A549 (cell line): ENCODE measurements around the gene WNT2B. TPM values are rescaled to one million over a fixed set of nuclear protein-coding genes. Genes with fewer than 3 reads are reported as not detected.

Experiments used
- ATAC-seq, 2 experiments: fragments of 200-7000 bp in 1 of 2; fragments of >200 bp in 1 of 2; cut with Nextera tagmentation in 1 of 2; cut with Tn5 transposase in 1 of 2; 3 replicates each; pipeline versions ENCODE4 v1.8.0 to v1.9.1; 2018 to 2020; ENCODE audit warnings: mild to moderate bottlenecking in 1 of 2, moderate library complexity in 1 of 2
- CTCF ChIA-PET: fragments of 300-600 bp; sonication (Branson Sonifier 250); formaldehyde crosslinking; extraction: SDS; loops from one replicate; lab custom pipeline; 2021; ENCODE audit warnings: antibody characterized with exemption, inconsistent platforms; lab: Yijun Ruan, JAX
- POLR2A ChIA-PET: fragments of 350-600 bp; formaldehyde crosslinking; extraction: SDS; loops from one replicate; lab custom pipeline; 2021; ENCODE audit warnings: antibody characterized with exemption, inconsistent platforms; lab: Yijun Ruan, JAX
- DNase-seq, 2 experiments: peaks; one replicate each; pipeline versions ENCODE4 v3.0.0 to v3.0.0-alpha.2; 2011 to 2016; ENCODE audit warnings: low read depth in 1 of 2, low spot score in 1 of 2
- FAIRE-seq: peaks from 2 replicates; lab custom pipeline; 2011; peaks lifted over from hg19 to GRCh38; lab: Jason Lieb, UNC
- H3K27ac ChIP-seq, 2 experiments: fragments of >200 bp; sonication (Bioruptor Twin); formaldehyde crosslinking; 3 replicates each; pipeline ENCODE4 v1.5.1; 2016 to 2017
- H3K4me1 ChIP-seq: fragments of >200 bp; sonication (Bioruptor Twin); formaldehyde crosslinking; 3 replicates; pipeline ENCODE4 v1.6.1; 2016
- H3K4me2 ChIP-seq: fragments of >200 bp; sonication (Bioruptor Twin); formaldehyde crosslinking; 3 replicates; pipeline ENCODE4 v1.6.1; 2016
- H3K4me3 ChIP-seq: fragments of >200 bp; sonication (Bioruptor Twin); formaldehyde crosslinking; 3 replicates; pipeline ENCODE4 v1.5.1; 2016
- H3K9me3 ChIP-seq: fragments of >200 bp; sonication (Bioruptor Twin); formaldehyde crosslinking; 3 replicates; pipeline ENCODE4 v1.6.1; 2016
- CHD4 ChIP-seq: fragments of 200-600 bp; sonication (generic); IDR thresholded peaks from 2 replicates; pipeline ENCODE4 v1.6.1; 2016; ENCODE audit warnings: antibody characterized with exemption, mild to moderate bottlenecking, borderline replicate concordance
- EHMT2 ChIP-seq: fragments of 200-600 bp; sonication (generic); IDR thresholded peaks from 2 replicates; pipeline ENCODE4 v1.6.1; 2016; ENCODE audit warnings: antibody characterized with exemption, low read depth, mild to moderate bottlenecking, moderate library complexity
- FOSL2 ChIP-seq, 2 experiments: fragments of 450-650 bp in 1 of 2; fragments of >200 bp in 1 of 2; sonication (Bioruptor Twin) in 1 of 2; formaldehyde crosslinking; IDR thresholded peaks; 2 replicates each; pipeline versions ENCODE4 v1.5.0 to v1.6.1; 2016 to 2020; ENCODE audit warnings: mild to moderate bottlenecking in 1 of 2, moderate library complexity in 1 of 2
- FOXS1 ChIP-seq: fragments of 250-450 bp; sonication (Bioruptor Pico); IDR thresholded peaks from 2 replicates; pipeline ENCODE4 v1.5.0; 2020; ENCODE audit warnings: mild to moderate bottlenecking, moderate library complexity
- GATA3 ChIP-seq: IDR thresholded peaks from 2 replicates; pipeline ENCODE4 v1.6.1; 2012; ENCODE audit warnings: borderline replicate concordance
- HOXA7 ChIP-seq: fragments of 250-450 bp; sonication (Bioruptor Pico); IDR thresholded peaks from 2 replicates; pipeline ENCODE4 v1.5.0; 2020; ENCODE audit warnings: mild to moderate bottlenecking, moderate library complexity
- HOXB5 ChIP-seq: fragments of 250-450 bp; sonication (Bioruptor Pico); IDR thresholded peaks from 2 replicates; pipeline ENCODE4 v1.5.0; 2020; ENCODE audit warnings: mild to moderate bottlenecking, moderate library complexity
- JUN ChIP-seq, 2 experiments: fragments of >200 bp; sonication (Bioruptor Twin); formaldehyde crosslinking; IDR thresholded peaks; 2 replicates in 1 of 2; 3 replicates in 1 of 2; pipeline ENCODE4 v1.6.1; 2016 to 2017
- JUNB ChIP-seq: fragments of >200 bp; sonication (Bioruptor Twin); formaldehyde crosslinking; IDR thresholded peaks from 2 replicates; pipeline ENCODE4 v1.6.1; 2016
- KDM1A ChIP-seq: fragments of 200-600 bp; sonication (generic); IDR thresholded peaks from 2 replicates; pipeline ENCODE4 v1.6.1; 2016; ENCODE audit warnings: low read depth, mild to moderate bottlenecking
- MAZ ChIP-seq: fragments of 150-350 bp; IDR thresholded peaks from 2 replicates; pipeline ENCODE4 v1.6.1; 2014; ENCODE audit warnings: antibody characterized with exemption, low read depth, low read length, borderline replicate concordance
- MYC ChIP-seq: IDR thresholded peaks from 2 replicates; pipeline ENCODE4 v1.6.1; 2012; ENCODE audit warnings: mild to moderate bottlenecking, inconsistent platforms, low read length, improper control_type of control experiment, borderline replicate concordance
- RARB ChIP-seq: fragments of 250-450 bp; sonication (Bioruptor Pico); IDR thresholded peaks from 2 replicates; pipeline ENCODE4 v1.8.0; 2021; ENCODE audit warnings: mild to moderate bottlenecking, moderate library complexity
- RCOR1 ChIP-seq: fragments of 150-350 bp; IDR thresholded peaks from 2 replicates; pipeline ENCODE4 v1.6.1; 2014; ENCODE audit warnings: antibody characterized with exemption, low read length, low read depth
- RFX5 ChIP-seq: fragments of 450-650 bp; IDR thresholded peaks from 2 replicates; pipeline ENCODE4 v1.7.1; 2014; ENCODE audit warnings: antibody characterized with exemption, mild to moderate bottlenecking, moderate library complexity
- RNF2 ChIP-seq: fragments of 200-600 bp; sonication (generic); IDR thresholded peaks from 2 replicates; pipeline ENCODE4 v1.6.1; 2016; ENCODE audit warnings: low read depth, mild to moderate bottlenecking, antibody characterized with exemption, moderate library complexity, borderline replicate concordance
- SREBF2 ChIP-seq: fragments of 450-650 bp; IDR thresholded peaks from 2 replicates; pipeline ENCODE4 v1.6.1; 2014; ENCODE audit warnings: mild to moderate bottlenecking, moderate library complexity
- TP53 ChIP-seq: fragments of 250-450 bp; sonication (Bioruptor Pico); IDR thresholded peaks from 2 replicates; pipeline ENCODE4 v1.5.0; 2021; ENCODE audit warnings: mild to moderate bottlenecking, moderate library complexity
- ZNF302 ChIP-seq: fragments of 250-450 bp; sonication (Bioruptor Pico); IDR thresholded peaks from 2 replicates; pipeline ENCODE4 v1.9.0; 2021; ENCODE audit warnings: inconsistent platforms, mild to moderate bottlenecking, moderate library complexity
- ZSCAN20 ChIP-seq: fragments of 250-450 bp; sonication (Bioruptor Pico); IDR thresholded peaks from 2 replicates; pipeline ENCODE4 v1.8.0; 2022; ENCODE audit warnings: mild to moderate bottlenecking, moderate library complexity
- WGBS: methylation state at CpG from one replicate; pipeline ENCODE4 v1.1.6; 2017; ENCODE audit errors: missing lambda C conversion rate; 5-methylcytosine and 5-hydroxymethylcytosine counted together
- polyA plus RNA-seq, 4 experiments: library from polyadenylated mRNA; depleted of rRNA in 3 of 4; stranded (reverse); fragments of >200 nt; fragmentation: RNase III in 1 of 4; extraction: RNeasy Plus Mini Kit Qiagen cat#74134 plus additional on column Dnase treatment in 1 of 4; gene quantifications; 2 replicates in 3 of 4; 3 replicates in 1 of 4; pipeline ENCODE4 v1.2.3, GENCODE V29; 2011 to 2017
- TF ChIP-seq, protein P1 (sequence below): fragments of 250-450 bp; sonication (Bioruptor Pico); IDR thresholded peaks from 2 replicates; pipeline ENCODE4 v1.5.0; 2021; ENCODE audit warnings: mild to moderate bottlenecking, moderate library complexity, borderline replicate concordance
- TF ChIP-seq, protein P2 (sequence below): IDR thresholded peaks from 2 replicates; pipeline ENCODE4 v1.6.1; 2012
- TF ChIP-seq, protein P3 (sequence below): IDR thresholded peaks from 2 replicates; pipeline ENCODE4 v1.6.1; 2012

Gene WNT2B
- polyA plus RNA-seq, 2 of the 4 experiments (the other 2 are of a cell fraction): 0.26 to 0.28 TPM

DNA sequence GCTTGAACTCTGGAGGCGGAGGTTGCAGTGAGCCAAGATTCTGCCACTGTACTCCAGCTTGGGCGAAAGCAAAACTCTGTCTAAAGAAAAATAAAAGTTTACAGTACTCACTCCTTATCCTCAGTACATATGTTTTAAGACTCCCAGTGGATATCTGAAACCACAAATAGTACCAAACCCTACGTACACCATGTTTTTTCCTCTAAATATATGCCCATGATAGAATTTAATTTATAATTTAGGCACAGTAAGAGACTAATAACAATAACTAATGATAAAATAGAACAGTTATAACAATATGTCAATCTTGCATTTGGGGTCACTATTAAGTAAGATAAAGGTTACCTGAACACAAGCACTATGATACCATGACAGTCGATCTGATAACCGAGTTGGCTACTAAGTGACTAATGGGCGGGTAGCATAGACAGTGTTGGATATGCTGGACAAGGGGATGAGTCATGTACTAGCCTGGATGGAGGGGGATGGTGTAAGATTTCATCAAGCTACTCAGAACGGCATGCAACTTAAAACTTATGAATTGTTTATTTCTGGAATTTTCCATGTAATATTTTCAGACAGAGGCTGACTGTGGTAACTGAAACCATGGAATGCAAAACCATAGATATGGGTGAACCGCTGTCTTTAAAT lies 66.5 kb downstream of the WNT2B start:
- no peak for FAIRE-seq
- 49% methylated on average over 8 of the region's 8 CpGs for WGBS
- Histone ChIP-seq H3K4me2 (peak overlapping the region; percentile 71), H3K9me3 (no peaks in the 10 kb centered on the region)
- CTCF ChIA-PET: interaction anchor here (0.6 to 1.3 kb wide), 3 partner anchors 21 to 184 kb away, joined by 3 to 4 read pairs (median 3); no protein-coding TSS in a partner anchor
- TF ChIP-seq FOSL2 (IDR thresholded peaks at IDR 0.05) (no peak), FOSL2 (CRISPR knock-in tag; IDR thresholded peaks at IDR 0.05) (peak; percentile 84), RFX5 (no peak), KDM1A (no peak), EHMT2 (no peak), MYC (no peak)
- TF ChIP-seq, protein P1, sequence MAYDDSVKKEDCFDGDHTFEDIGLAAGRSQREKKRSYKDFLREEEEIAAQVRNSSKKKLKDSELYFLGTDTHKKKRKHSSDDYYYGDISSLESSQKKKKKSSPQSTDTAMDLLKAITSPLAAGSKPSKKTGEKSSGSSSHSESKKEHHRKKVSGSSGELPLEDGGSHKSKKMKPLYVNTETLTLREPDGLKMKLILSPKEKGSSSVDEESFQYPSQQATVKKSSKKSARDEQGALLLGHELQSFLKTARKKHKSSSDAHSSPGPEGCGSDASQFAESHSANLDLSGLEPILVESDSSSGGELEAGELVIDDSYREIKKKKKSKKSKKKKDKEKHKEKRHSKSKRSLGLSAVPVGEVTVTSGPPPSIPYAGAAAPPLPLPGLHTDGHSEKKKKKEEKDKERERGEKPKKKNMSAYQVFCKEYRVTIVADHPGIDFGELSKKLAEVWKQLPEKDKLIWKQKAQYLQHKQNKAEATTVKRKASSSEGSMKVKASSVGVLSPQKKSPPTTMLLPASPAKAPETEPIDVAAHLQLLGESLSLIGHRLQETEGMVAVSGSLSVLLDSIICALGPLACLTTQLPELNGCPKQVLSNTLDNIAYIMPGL (CRISPR knock-in tag): no peak
- TF ChIP-seq, all 56 proteins: peak for 1
- peak; percentile 16 to 71 for DNase-seq
- peak overlapping the region; percentile 66 to 77; a peak in 5 of 6 replicates for H3K27ac ChIP-seq
- POLR2A ChIA-PET: interaction anchor here (0.5 kb wide), 1 partner anchor 109 kb away, joined by 4 read pairs; no protein-coding TSS in a partner anchor
- peaks cover 14% of the 10 kb centered on the region for H3K4me1 ChIP-seq
- peak; percentile 91 to 99 for ATAC-seq
- H3K4me3 ChIP-seq: no peak overlapping the region

DNA sequence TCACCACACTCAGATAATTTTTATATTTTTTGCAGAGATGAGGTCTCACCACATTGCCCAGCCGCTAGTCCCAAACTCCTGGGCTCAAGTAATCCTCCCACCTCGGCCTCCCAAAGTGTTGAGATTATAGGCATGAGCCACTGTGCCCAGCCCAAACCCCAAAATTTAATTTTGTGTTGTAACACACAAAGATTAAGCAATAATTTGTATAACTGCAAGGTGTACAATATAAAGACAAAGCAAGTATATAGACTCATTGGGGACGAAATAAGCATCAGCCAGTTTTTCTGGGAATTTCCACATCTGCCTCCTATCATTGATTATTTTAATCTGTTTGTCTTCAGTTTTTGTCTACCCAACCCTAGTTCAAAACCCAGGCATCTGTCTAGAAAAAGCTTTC lies 67.5 kb downstream of the WNT2B start:
- 94% methylated on average over 3 of the region's 3 CpGs for WGBS
- no peak for ATAC-seq
- Histone ChIP-seq H3K4me2 (no peak overlapping the region; the same call in 1 of the 3 replicates), H3K27ac (peak overlapping the region; percentile 66 to 77; a peak in 4 of 6 replicates), H3K4me1 (peaks cover 14% of the 10 kb centered on the region), H3K9me3 (no peaks in the 10 kb centered on the region), H3K4me3 (no peak overlapping the region)
- TF ChIP-seq SREBF2 (no peak), HOXA7 (CRISPR knock-in tag) (no peak), CHD4 (no peak), JUN (IDR thresholded peaks at IDR 0.05) (no peak), RNF2 (no peak), MAZ (no peak), RARB (CRISPR knock-in tag) (no peak), TP53 (CRISPR knock-in tag) (no peak), HOXB5 (CRISPR knock-in tag) (no peak), FOXS1 (no peak), RCOR1 (no peak), ZNF302 (no peak), ZSCAN20 (CRISPR knock-in tag) (no peak), JUNB (no peak), GATA3 (no peak)
- TF ChIP-seq, protein P2, sequence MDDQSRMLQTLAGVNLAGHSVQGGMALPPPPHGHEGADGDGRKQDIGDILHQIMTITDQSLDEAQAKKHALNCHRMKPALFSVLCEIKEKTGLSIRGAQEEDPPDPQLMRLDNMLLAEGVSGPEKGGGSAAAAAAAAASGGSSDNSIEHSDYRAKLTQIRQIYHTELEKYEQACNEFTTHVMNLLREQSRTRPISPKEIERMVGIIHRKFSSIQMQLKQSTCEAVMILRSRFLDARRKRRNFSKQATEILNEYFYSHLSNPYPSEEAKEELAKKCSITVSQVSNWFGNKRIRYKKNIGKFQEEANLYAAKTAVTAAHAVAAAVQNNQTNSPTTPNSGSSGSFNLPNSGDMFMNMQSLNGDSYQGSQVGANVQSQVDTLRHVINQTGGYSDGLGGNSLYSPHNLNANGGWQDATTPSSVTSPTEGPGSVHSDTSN: no peak
- TF ChIP-seq, protein P3, sequence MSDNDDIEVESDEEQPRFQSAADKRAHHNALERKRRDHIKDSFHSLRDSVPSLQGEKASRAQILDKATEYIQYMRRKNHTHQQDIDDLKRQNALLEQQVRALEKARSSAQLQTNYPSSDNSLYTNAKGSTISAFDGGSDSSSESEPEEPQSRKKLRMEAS: no peak
- no peak for DNase-seq
- CTCF ChIA-PET: interaction anchor here (0.6 to 1.3 kb wide), 3 partner anchors 74 to 1047 kb away, joined by 3 to 4 read pairs (median 3); no protein-coding TSS in a partner anchor
- FAIRE-seq: no peak
- POLR2A ChIA-PET: no interaction called here

Other genes with a start within 250 kb of the WNT2B start
- 7.3 and 8.7 TPM in 2 replicates for gene CTTNBP2NL, start 112.8 kb upstream of the WNT2B start, polyA plus RNA-seq (2011; rRNA removed)
- gene CTTNBP2NL, start 112.8 kb upstream of the WNT2B start, polyA plus RNA-seq (2017; fragmentation: RNase III; extraction: RNeasy Plus Mini Kit Qiagen cat#74134 plus additional on column Dnase treatment): 4.9 to 5.8 TPM (median 5.8 TPM) in 3 replicates
- gene ST7L, start 110.2 kb downstream of the WNT2B start, polyA plus RNA-seq (2011; rRNA removed): 10.5 and 12.0 TPM in 2 replicates
- 10.2 to 10.8 TPM (median 10.3 TPM) in 3 replicates for gene ST7L, start 110.2 kb downstream of the WNT2B start, polyA plus RNA-seq (2017; fragmentation: RNase III; extraction: RNeasy Plus Mini Kit Qiagen cat#74134 plus additional on column Dnase treatment)
- gene CAPZA1, start 110.9 kb downstream of the WNT2B start, polyA plus RNA-seq (2011; rRNA removed): 99.7 and 136 TPM in 2 replicates
- 103 to 109 TPM (median 104 TPM) in 3 replicates for gene CAPZA1, start 110.9 kb downstream of the WNT2B start, polyA plus RNA-seq (2017; fragmentation: RNase III; extraction: RNeasy Plus Mini Kit Qiagen cat#74134 plus additional on column Dnase treatment)
- 27.3 and 28.3 TPM in 2 replicates for gene MOV10, start 165.7 kb downstream of the WNT2B start, polyA plus RNA-seq (2011; rRNA removed)
- gene MOV10, start 165.7 kb downstream of the WNT2B start, polyA plus RNA-seq (2017; fragmentation: RNase III; extraction: RNeasy Plus Mini Kit Qiagen cat#74134 plus additional on column Dnase treatment): 34.5 to 37.4 TPM (median 37.3 TPM) in 3 replicates
- gene RHOC, start 198.2 kb downstream of the WNT2B start, polyA plus RNA-seq (2011; rRNA removed): 255 and 321 TPM in 2 replicates
- 278 to 298 TPM (median 296 TPM) in 3 replicates for gene RHOC, start 198.2 kb downstream of the WNT2B start, polyA plus RNA-seq (2017; fragmentation: RNase III; extraction: RNeasy Plus Mini Kit Qiagen cat#74134 plus additional on column Dnase treatment)
- gene PPM1J, start 206.4 kb downstream of the WNT2B start, polyA plus RNA-seq (2011; rRNA removed): 0.62 and 0.66 TPM in 2 replicates
- gene PPM1J, start 206.4 kb downstream of the WNT2B start, polyA plus RNA-seq (2017; fragmentation: RNase III; extraction: RNeasy Plus Mini Kit Qiagen cat#74134 plus additional on column Dnase treatment): 0.32 to 0.51 TPM (median 0.33 TPM) in 3 replicates